Measurements from ENCODE around the gene NR2E1.

NR2E1 gene

GRCh38 chr6:108227290-108227689 lies 61.5 kb downstream of the NR2E1 start:
- 0 out of 2 replicates have a peak, but pooled peaks cover 4% of the 10 kb centered on the region for H3K36me3 ChIP-seq (ENCODE audit: insufficient read depth, low read length)
- H3K4me3 ChIP-seq: no peak overlapping the region
- no peak overlapping the region for H3K9ac ChIP-seq (ENCODE audit: insufficient read length)
- TF ChIP-seq EZH2 (IDR thresholded peaks at IDR 0.05) (no peak), POLR2AphosphoS5 (IDR thresholded peaks at IDR 0.05; ENCODE audit: borderline replicate concordance, low read depth, low read length) (no peak), FOXP2 (optimal IDR thresholded peaks at IDR 0.05; ENCODE audit: control extremely low read depth, extremely low read length, insufficient read depth) (no peak)
- H3K27ac ChIP-seq: no peak overlapping the region
- no peak for DNase-seq (ENCODE audit: low read depth, low spot score)
- H3K9me3 ChIP-seq (ENCODE audit: low read depth, low read length): no peaks in the 10 kb centered on the region

DNA sequence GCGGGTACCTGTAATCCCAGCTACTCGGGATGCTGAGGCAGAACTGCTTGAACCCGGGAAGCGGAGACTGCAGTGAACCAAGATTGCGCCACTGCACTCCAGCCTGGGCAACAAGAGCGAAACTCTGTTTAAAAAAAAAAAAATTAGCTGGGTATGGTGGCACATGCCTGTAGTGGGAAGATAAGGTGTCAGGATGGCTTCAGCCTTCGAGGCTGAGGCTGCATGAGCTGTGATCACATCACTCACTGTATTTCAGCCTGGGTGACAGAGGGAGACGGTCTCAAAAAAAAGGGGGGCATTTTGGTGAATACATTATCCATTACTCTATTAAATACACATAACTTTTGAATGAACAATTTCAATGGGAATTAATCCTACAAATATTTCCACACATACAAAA lies 62.6 kb downstream of the NR2E1 start:
- TF ChIP-seq FOXP2 (optimal IDR thresholded peaks at IDR 0.05; ENCODE audit: control extremely low read depth, extremely low read length, insufficient read depth): no peak
- TF ChIP-seq POLR2AphosphoS5 (IDR thresholded peaks at IDR 0.05; ENCODE audit: borderline replicate concordance, low read depth, low read length): no peak
- no peak for TF ChIP-seq EZH2 (IDR thresholded peaks at IDR 0.05)

GRCh38 chr6:108235127-108235526 lies 69.3 kb downstream of the NR2E1 start:
- TF ChIP-seq EZH2 (IDR thresholded peaks at IDR 0.05) (no peak), POLR2AphosphoS5 (IDR thresholded peaks at IDR 0.05; ENCODE audit: borderline replicate concordance, low read depth, low read length) (no peak), FOXP2 (optimal IDR thresholded peaks at IDR 0.05; ENCODE audit: control extremely low read depth, extremely low read length, insufficient read depth) (no peak)

More for the DNA sequence above, 62.6 kb downstream of the NR2E1 start:
- Histone ChIP-seq H3K27ac (no peak overlapping the region), H3K36me3 (ENCODE audit: insufficient read depth, low read length) (no peaks in the 10 kb centered on the region), H3K9ac (ENCODE audit: insufficient read length) (no peak overlapping the region), H3K4me3 (no peak overlapping the region), H3K9me3 (ENCODE audit: low read depth, low read length) (no peaks in the 10 kb centered on the region)
- DNase-seq (ENCODE audit: low read depth, low spot score): no peak

GRCh38 chr6:108236791-108237190 lies 71.0 kb downstream of the NR2E1 start:
- no peak for TF ChIP-seq EZH2 (IDR thresholded peaks at IDR 0.05)
- no peak for TF ChIP-seq FOXP2 (optimal IDR thresholded peaks at IDR 0.05; ENCODE audit: control extremely low read depth, extremely low read length, insufficient read depth)
- no peak for TF ChIP-seq POLR2AphosphoS5 (IDR thresholded peaks at IDR 0.05; ENCODE audit: borderline replicate concordance, low read depth, low read length)
- H3K36me3 ChIP-seq (ENCODE audit: insufficient read depth, low read length): peaks cover 24% of the 10 kb centered on the region; the same call in 1 of the 2 replicates
- DNase-seq (ENCODE audit: low read depth, low spot score): no peak
- H3K9ac ChIP-seq (ENCODE audit: insufficient read length): no peak overlapping the region
- no peak overlapping the region for H3K4me3 ChIP-seq
- no peak overlapping the region for H3K27ac ChIP-seq
- H3K9me3 ChIP-seq (ENCODE audit: low read depth, low read length): no peaks in the 10 kb centered on the region

More at GRCh38 chr6:108235127-108235526, 69.3 kb downstream of the NR2E1 start:
- peaks cover 16% of the 10 kb centered on the region; the same call in 1 of the 2 replicates for H3K36me3 ChIP-seq (ENCODE audit: insufficient read depth, low read length)
- no peak for DNase-seq (ENCODE audit: low read depth, low spot score)
- no peak overlapping the region for H3K4me3 ChIP-seq
- no peak overlapping the region for H3K27ac ChIP-seq
- H3K9me3 ChIP-seq (ENCODE audit: low read depth, low read length): no peaks in the 10 kb centered on the region
- no peak overlapping the region for H3K9ac ChIP-seq (ENCODE audit: insufficient read length)

- Histone ChIP-seq H3K9me3 (ENCODE audit: low read depth, low read length) (peaks cover 3% of the 10 kb centered on the region; the same call in 1 of the 2 replicates), H3K4me3 (no peak overlapping the region), H3K36me3 (ENCODE audit: insufficient read depth, low read length) (peaks cover 37% of the 10 kb centered on the region), H3K27ac (no peak overlapping the region), H3K9ac (ENCODE audit: insufficient read length) (no peak overlapping the region)
- DNase-seq (ENCODE audit: low read depth, low spot score): no peak
- TF ChIP-seq FOXP2 (optimal IDR thresholded peaks at IDR 0.05; ENCODE audit: control extremely low read depth, extremely low read length, insufficient read depth) (no peak), POLR2AphosphoS5 (IDR thresholded peaks at IDR 0.05; ENCODE audit: borderline replicate concordance, low read depth, low read length) (no peak), EZH2 (IDR thresholded peaks at IDR 0.05) (no peak)
Measured at GRCh38 chr6:108238322-108238721, 72.5 kb downstream of the NR2E1 start.

All from SK-N-MC (cell line).